ENCODE measurements around the gene IGSF9.

DNA sequence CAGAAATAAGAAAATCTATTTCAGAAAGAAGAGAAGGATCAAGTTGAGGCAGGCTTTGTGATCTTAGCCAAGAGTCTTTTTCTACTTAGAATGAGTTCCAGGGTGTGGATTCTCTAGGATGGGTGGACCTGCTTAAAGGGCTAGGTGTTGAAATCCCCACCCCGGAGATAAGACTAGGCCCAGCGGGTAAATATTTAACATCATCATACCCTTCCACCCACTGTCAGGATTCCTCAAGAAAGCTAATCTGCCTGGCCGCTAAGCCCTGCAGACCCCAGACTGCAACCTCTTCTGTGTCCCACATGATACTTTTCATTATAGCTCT lies 5.8 kb downstream of the IGSF9 start:
- TF ChIP-seq, protein P1, sequence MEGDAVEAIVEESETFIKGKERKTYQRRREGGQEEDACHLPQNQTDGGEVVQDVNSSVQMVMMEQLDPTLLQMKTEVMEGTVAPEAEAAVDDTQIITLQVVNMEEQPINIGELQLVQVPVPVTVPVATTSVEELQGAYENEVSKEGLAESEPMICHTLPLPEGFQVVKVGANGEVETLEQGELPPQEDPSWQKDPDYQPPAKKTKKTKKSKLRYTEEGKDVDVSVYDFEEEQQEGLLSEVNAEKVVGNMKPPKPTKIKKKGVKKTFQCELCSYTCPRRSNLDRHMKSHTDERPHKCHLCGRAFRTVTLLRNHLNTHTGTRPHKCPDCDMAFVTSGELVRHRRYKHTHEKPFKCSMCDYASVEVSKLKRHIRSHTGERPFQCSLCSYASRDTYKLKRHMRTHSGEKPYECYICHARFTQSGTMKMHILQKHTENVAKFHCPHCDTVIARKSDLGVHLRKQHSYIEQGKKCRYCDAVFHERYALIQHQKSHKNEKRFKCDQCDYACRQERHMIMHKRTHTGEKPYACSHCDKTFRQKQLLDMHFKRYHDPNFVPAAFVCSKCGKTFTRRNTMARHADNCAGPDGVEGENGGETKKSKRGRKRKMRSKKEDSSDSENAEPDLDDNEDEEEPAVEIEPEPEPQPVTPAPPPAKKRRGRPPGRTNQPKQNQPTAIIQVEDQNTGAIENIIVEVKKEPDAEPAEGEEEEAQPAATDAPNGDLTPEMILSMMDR (IDR thresholded peaks at IDR 0.05; ENCODE audit: low read depth, low read length) = no peak
- TF ChIP-seq POLR2A (IDR thresholded peaks at IDR 0.05; ENCODE audit: extremely low read depth, insufficient read length) (no peak), MYC (IDR thresholded peaks at IDR 0.05; ENCODE audit: low read depth, low read length) (no peak)
- TF ChIP-seq, protein P2, sequence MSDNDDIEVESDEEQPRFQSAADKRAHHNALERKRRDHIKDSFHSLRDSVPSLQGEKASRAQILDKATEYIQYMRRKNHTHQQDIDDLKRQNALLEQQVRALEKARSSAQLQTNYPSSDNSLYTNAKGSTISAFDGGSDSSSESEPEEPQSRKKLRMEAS (IDR thresholded peaks at IDR 0.05; ENCODE audit: low read depth, low read length) = no peak
